Activated CD8-positive, alpha-beta memory T cell treated with anti-CD3 and anti-CD28 coated beads for 1 hour (primary cell): ENCODE results near the gene SOSTDC1.
"Not testable (repeated sequence)": the region's sequence is repeated elsewhere in the genome, so short reads cannot be mapped to it uniquely, and the experiment has no call there.

ENCODE experiments used
- DNase-seq, 2 donors: peaks; one replicate each; pipeline ENCODE4 v3.0.0-alpha.2; 2020; ENCODE audit warnings: low read depth in 1 of 2; ENCODE audit errors: extremely low read depth in 1 of 2

SOSTDC1 gene

GRCh38 chr7:16463520-16463919 is 2.0 kb downstream of the SOSTDC1 start:
- DNase-seq, result no peak

- DNase-seq, result no peak
Observed at GRCh38 chr7:16462431-16462889, 3.1 kb downstream of the SOSTDC1 start.

- no peak for DNase-seq
Observed at GRCh38 chr7:16460789-16461493, 4.6 kb downstream of the SOSTDC1 start.

- DNase-seq, result not testable (repeated sequence)
Observed at GRCh38 chr7:16456303-16456702, 9.2 kb downstream of the SOSTDC1 start.

GRCh38 chr7:16455591-16455990 is 9.9 kb downstream of the SOSTDC1 start:
- DNase-seq, result no peak

GRCh38 chr7:16450366-16450765 is 15.2 kb downstream of the SOSTDC1 start:
- no peak for DNase-seq

- DNase-seq, result no peak
Observed at GRCh38 chr7:16447876-16448275, 17.7 kb downstream of the SOSTDC1 start.

GRCh38 chr7:16446508-16446907 is 19.0 kb downstream of the SOSTDC1 start:
- no peak for DNase-seq

- DNase-seq, result not testable (repeated sequence)
Observed at GRCh38 chr7:16443871-16444270, 21.7 kb downstream of the SOSTDC1 start.

GRCh38 chr7:16438988-16439387 is 26.6 kb downstream of the SOSTDC1 start:
- DNase-seq, result no peak

GRCh38 chr7:16436306-16436705 is 29.2 kb downstream of the SOSTDC1 start:
- no peak for DNase-seq

GRCh38 chr7:16433568-16434122 is 31.9 kb downstream of the SOSTDC1 start:
- no peak for DNase-seq

GRCh38 chr7:16432425-16432731 is 33.2 kb downstream of the SOSTDC1 start:
- DNase-seq, result no peak

GRCh38 chr7:16431646-16432424 is 33.7 kb downstream of the SOSTDC1 start:
- no peak for DNase-seq

- no peak for DNase-seq
Observed at GRCh38 chr7:16430133-16430532, 35.4 kb downstream of the SOSTDC1 start.

- DNase-seq, result no peak
Observed at GRCh38 chr7:16428672-16429071, 36.9 kb downstream of the SOSTDC1 start.

GRCh38 chr7:16428182-16428581 is 37.4 kb downstream of the SOSTDC1 start:
- DNase-seq, result no peak

GRCh38 chr7:16423761-16424160 is 41.8 kb downstream of the SOSTDC1 start:
- no peak for DNase-seq

- DNase-seq, result no peak
Observed at GRCh38 chr7:16422917-16423316, 42.6 kb downstream of the SOSTDC1 start.

GRCh38 chr7:16422103-16422435 is 43.5 kb downstream of the SOSTDC1 start:
- no peak for DNase-seq

- peak in 1 of 2 donors; percentile 16 for DNase-seq
Observed at GRCh38 chr7:16421333-16422102, 44.0 kb downstream of the SOSTDC1 start, which contains the start of gene CRPPA. TSS of gene CRPPA (minus strand) at chr7:16421538. CDS start at chr7:16421322, 216 bp downstream.
